ENCODE measurements around the gene CCDC110.
"Not testable (repeated sequence)": the region's sequence is repeated elsewhere in the genome, so short reads cannot be mapped to it uniquely, and the experiment has no call there.

The CCDC110 gene

DNA sequence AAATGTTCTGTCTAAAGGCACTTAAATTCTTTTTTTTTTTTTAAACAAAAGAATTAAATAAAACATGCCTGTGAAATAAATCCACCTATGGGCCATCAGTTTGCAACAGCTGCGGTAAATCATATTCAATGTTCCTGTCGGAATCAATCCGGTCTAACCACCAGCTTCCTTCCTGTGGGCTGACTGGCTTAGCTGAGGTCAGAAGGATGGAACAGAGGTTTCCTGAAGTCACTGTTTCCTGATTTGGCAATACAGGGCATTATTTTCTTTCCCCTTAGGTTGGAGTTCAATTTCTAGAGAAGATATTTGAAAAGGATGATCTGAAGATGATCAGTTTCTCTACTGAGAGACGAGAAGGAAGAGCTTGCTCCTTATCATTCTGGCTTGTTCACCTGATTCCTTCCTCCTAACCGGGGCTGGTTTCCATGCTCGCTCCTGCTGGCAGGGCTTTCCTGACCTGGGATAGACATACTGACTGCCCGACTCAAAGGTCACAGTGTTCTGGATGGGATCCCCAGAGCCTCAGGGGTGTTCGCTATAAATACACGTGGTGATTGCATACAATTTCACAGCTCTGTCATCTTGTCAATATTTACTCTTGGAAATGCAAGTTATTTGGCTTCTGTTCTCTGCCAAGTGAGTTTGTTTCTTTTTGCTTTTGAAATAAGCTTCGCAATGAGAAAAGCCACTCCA is 42.1 kb upstream of the CCDC110 start:
- FAIRE-seq (no peak), DNase-seq (ENCODE audit: insufficient read length, low spot score) (no peak)
- TF ChIP-seq, protein P1, sequence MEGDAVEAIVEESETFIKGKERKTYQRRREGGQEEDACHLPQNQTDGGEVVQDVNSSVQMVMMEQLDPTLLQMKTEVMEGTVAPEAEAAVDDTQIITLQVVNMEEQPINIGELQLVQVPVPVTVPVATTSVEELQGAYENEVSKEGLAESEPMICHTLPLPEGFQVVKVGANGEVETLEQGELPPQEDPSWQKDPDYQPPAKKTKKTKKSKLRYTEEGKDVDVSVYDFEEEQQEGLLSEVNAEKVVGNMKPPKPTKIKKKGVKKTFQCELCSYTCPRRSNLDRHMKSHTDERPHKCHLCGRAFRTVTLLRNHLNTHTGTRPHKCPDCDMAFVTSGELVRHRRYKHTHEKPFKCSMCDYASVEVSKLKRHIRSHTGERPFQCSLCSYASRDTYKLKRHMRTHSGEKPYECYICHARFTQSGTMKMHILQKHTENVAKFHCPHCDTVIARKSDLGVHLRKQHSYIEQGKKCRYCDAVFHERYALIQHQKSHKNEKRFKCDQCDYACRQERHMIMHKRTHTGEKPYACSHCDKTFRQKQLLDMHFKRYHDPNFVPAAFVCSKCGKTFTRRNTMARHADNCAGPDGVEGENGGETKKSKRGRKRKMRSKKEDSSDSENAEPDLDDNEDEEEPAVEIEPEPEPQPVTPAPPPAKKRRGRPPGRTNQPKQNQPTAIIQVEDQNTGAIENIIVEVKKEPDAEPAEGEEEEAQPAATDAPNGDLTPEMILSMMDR (IDR thresholded peaks at IDR 0.05; ENCODE audit: insufficient read depth, missing control alignments) = no peak

DNA sequence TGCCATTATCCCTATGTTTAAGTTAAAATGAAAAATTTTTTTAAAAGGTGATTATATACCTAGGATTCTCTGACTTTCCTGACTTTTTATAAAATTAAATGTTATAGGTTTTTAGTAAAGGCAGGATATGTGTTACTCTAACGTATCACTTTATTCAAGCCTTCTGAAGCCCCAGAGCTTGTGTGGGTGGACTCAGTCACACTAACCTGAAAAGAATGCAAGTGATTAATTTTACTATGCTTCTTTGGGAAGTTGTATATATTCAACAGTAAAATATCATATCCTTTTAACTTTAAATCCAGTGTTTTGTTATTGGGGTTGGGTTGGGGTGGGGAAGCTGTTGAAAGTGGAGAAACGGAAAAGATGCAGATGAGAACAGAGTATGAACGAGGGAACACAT is 41.0 kb upstream of the CCDC110 start:
- TF ChIP-seq, protein P1 (IDR thresholded peaks at IDR 0.05; ENCODE audit: insufficient read depth, missing control alignments) = no peak
- no peak for FAIRE-seq

DNA sequence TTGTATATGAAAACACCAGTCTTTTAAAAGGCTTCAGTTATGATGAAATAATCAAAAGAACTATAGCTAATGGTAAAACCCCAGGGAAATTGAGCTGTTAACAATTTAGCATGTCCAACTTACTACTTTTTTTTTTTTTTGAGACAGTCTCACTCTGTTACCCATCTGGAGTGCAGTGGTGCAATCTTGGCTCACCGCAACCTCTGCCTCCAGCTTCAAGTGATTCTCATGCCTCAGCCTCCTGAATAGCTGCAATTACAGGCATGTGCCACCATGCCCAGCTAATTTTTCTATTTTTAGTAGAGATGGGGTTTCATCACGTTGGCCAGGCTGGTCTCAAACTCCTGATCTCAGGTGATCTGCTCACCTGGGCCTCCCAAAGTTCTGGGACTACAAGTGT is 39.7 kb upstream of the CCDC110 start:
- not testable (repeated sequence) for DNase-seq (ENCODE audit: insufficient read length, low spot score); FAIRE-seq

More for the DNA sequence above, 41.0 kb upstream of the CCDC110 start:
- DNase-seq (ENCODE audit: insufficient read length, low spot score) = no peak

DNA sequence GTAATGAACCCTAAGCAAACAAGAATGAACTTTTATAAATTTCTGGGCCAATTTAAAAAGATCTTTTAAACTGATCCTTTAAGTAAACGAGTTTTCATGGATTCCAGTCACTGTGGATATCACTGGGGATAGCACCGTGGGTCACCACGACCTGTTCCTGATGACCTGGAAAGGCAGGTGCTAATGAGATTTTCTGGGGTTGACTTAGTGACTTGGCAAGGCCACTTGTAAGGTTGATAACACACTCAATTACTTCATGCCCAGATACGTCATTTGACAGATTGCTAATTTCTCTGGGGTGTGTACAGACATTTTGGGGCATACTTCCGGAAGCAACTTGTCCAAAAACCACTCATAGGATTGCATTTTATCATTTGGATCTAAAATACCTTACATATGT is 39.3 kb upstream of the CCDC110 start:
- no peak for FAIRE-seq
- TF ChIP-seq, protein P1 (IDR thresholded peaks at IDR 0.05; ENCODE audit: insufficient read depth, missing control alignments) = no peak
- no peak for DNase-seq (ENCODE audit: insufficient read length, low spot score)

DNA sequence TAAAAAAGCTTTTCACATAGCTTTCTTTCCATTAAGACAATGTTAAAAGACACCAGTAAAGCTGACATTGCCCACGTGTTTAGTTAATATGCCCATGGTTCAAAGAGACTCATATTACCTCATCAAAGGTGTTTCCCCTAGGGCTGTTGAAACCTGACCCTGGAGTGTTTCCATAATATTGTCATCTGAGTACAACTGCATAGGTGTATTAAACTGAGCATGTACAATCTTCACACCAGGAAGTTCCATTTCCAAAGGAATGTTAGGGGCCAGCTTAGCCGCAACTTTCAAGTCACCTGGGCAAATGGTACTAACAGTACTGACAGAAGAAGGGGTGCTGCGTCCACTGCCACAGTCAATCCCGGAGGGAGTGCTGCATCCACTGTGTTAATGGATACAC is 36.6 kb upstream of the CCDC110 start:
- TF ChIP-seq, protein P1 (IDR thresholded peaks at IDR 0.05; ENCODE audit: insufficient read depth, missing control alignments) = no peak
- peak; percentile 48 for FAIRE-seq
- no peak for DNase-seq (ENCODE audit: insufficient read length, low spot score)

DNA sequence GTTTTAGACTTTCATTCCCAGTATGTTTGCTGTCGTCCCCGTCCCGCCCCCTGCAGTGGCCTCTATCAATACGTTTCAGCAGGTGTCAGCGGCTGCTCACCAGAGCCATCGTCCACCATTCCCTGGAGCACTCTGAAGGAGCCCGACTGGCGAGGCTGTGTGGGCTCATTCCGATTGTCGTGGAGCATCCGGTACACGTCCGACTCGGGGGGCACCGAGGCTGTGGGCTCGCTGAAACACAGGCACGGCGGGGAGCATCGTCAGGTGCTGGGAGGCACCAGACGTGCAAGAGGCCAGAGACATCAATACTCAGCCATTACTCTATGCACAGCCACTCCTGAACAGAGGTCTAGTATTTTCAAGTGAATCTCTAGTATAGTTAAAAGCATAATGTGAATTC is 34.9 kb upstream of the CCDC110 start:
- FAIRE-seq (no peak), DNase-seq (ENCODE audit: insufficient read length, low spot score) (no peak)
- TF ChIP-seq, protein P1 (IDR thresholded peaks at IDR 0.05; ENCODE audit: insufficient read depth, missing control alignments) = no peak

DNA sequence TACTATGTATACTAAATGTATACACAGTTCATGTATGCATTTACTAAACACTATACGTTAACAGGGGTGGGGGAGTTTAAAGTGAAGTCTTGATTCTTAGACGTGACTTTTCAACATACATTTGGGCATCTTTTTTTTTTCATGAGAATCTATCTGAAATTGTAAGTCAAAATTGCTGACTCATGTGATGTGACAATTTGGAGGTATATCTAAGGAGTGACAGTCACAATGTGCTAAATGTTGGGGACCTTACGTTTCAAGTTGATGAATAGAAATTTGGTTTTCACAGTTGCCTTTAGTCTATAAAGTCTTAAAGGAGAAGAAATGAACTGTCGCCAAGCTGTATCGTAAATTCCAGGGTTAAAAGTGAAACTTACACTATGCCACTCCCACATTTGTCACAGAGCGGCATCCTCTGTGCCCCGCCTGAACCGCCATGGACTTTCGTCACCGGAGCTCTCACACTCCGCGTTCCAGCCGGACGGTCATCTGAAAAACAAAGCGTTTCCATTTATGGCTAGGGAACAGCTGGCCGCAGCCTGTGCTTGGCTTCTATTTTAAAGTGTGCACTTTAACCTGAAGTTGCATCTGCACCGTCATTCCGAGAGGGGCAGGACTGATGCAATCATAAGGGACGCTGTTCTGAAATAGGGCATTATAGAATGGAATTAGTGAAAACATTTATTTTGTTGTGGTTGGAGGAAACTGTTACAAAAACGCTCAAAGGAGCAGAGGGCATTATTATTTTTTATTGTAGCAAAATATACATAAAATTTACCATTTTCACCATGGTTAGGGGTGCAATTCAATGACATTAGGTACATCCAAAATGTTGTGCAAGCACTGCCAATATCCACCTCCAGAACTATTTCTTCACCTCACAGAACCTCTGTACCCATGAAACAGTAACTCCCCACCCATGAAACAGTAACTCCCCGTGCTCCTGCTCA is 32.8 kb upstream of the CCDC110 start:
- no peak for FAIRE-seq
- DNase-seq (ENCODE audit: insufficient read length, low spot score) = no peak
- TF ChIP-seq, protein P1 (IDR thresholded peaks at IDR 0.05; ENCODE audit: insufficient read depth, missing control alignments) = no peak

Measured in D721Med (cell line).